Tibial nerve (tissue), 4 donors: ENCODE results near the gene ALKBH7. TPM values are rescaled to one million over a fixed set of nuclear protein-coding genes. Genes with fewer than 3 reads are reported as not detected.

ENCODE experiments used
- DNase-seq, 2 donors: peaks; one replicate each; pipeline ENCODE4 v3.0.0-alpha.2; 2019; ENCODE audit warnings: low spot score in 2 of 2
- H3K27ac ChIP-seq, 4 donors: fragments of 200-600 bp; sonication (generic) in 3 of 4; one replicate each; pipeline ENCODE4 v1.5.1; 2017 to 2019; ENCODE audit warnings: mild to moderate bottlenecking in 1 of 4
- H3K27me3 ChIP-seq, 2 donors: fragments of 200-600 bp; sonication (generic) in 1 of 2; one replicate each; pipeline versions ENCODE4 v1.5.1 to v1.6.0; 2017 to 2019
- H3K36me3 ChIP-seq, 3 donors: fragments of 200-600 bp; sonication (generic); one replicate each; pipeline ENCODE4 v1.5.1; 2018 to 2019
- H3K4me1 ChIP-seq, 4 donors: fragments of 200-600 bp; sonication (generic) in 3 of 4; one replicate each; pipeline ENCODE4 v1.5.1; 2017 to 2019
- H3K4me3 ChIP-seq, 4 donors: fragments of 200-600 bp; sonication (generic) in 3 of 4; one replicate each; pipeline ENCODE4 v1.5.1; 2017 to 2019; ENCODE audit warnings: mild to moderate bottlenecking in 1 of 4, moderate library complexity in 1 of 4
- H3K9me3 ChIP-seq, 4 donors: fragments of 200-600 bp; sonication (generic) in 3 of 4; one replicate each; pipeline ENCODE4 v1.5.1; 2017 to 2019
- EP300 ChIP-seq, 2 donors: sonication (generic); formaldehyde crosslinking; IDR thresholded peaks; one replicate each; pipeline ENCODE4 v1.6.1; 2017; ENCODE audit warnings: antibody characterized with exemption in 2 of 2, mild to moderate bottlenecking in 1 of 2
- POLR2A ChIP-seq, 2 donors: fragments of 450-650 bp; IDR thresholded peaks; one replicate each; pipeline ENCODE4 v1.6.1; 2017; ENCODE audit warnings: antibody characterized with exemption in 2 of 2, mild to moderate bottlenecking in 2 of 2, moderate library complexity in 2 of 2
- whole genome bisulfite sequencing, 2 donors: methylation state at CpG; one replicate each; pipeline ENCODE4 v1.1.5; 2018; 5-methylcytosine and 5-hydroxymethylcytosine counted together
- small RNA-seq: library from RNA; depleted of rRNA; stranded (forward); fragments of <200 nt; gene quantifications from one replicate; pipeline ENCODE3, GENCODE V24; 2016
- total RNA-seq, 4 donors: library from RNA; depleted of rRNA; stranded (reverse); fragments of >200 nt; gene quantifications; one replicate each; pipeline ENCODE4 v1.1.0, GENCODE V29; 2016
- TF ChIP-seq, protein P1 (sequence below), 5 experiments: fragments of 200-600 bp in 3 of 5; fragments of 450-650 bp in 2 of 5; sonication (generic) in 3 of 5; IDR thresholded peaks; one replicate each; pipeline ENCODE4 v1.5.1; 2016 to 2019; ENCODE audit warnings: antibody characterized with exemption in 5 of 5, mild to moderate bottlenecking in 3 of 5, moderate library complexity in 2 of 5

ALKBH7 gene
- total RNA-seq, 4 donors from 2014 or later: 54.0 to 77.6 (median 70.4) TPM

DNA sequence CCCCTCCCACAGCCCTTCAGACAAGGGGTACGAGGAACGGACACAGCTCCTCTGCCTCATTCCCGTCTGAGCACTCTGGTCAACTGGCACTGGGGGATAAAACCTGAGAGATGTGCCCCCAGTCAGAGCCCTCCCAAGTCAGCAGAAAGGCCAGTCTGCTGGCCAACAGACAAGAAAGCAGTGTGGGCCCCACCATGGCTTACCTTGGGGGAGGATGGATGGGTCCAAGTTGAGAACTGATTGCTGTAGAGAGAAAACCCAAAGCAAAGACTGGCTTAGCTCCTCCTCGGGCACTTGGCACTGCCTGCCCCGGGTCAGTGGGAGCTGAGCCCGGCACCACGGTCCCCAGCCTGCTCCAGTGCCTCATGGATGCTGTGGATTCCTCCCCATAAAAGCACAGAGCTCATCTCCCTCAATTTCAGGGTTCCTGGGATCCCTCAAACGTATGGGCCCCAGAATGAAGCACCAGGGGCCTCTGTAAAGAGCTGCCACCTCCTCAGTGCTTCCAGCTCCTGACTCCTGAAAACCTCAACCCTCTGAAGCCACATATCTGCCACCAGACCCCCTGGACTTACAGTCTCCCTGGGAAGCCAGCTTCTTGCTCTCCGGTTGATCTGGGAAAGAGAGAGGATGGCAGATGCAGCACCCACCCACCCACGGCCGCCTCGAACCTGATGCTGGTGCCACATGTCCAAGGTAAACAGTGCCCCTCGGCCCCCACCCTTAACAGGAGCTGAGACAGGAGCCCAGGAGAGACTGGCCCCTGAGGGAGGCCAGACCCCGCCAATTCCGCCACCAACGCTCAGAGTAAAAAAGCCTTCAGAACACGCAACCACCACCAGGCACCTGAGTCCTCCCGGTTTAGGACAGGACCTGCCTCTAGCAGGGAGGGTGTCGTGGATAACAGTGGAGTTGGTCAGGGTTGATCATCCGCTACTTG lies 48.8 kb downstream of the ALKBH7 start:
- WGBS, 2 donors: 66 to 70% methylated on average over 11 to 20 of the region's 20 CpGs

DNA sequence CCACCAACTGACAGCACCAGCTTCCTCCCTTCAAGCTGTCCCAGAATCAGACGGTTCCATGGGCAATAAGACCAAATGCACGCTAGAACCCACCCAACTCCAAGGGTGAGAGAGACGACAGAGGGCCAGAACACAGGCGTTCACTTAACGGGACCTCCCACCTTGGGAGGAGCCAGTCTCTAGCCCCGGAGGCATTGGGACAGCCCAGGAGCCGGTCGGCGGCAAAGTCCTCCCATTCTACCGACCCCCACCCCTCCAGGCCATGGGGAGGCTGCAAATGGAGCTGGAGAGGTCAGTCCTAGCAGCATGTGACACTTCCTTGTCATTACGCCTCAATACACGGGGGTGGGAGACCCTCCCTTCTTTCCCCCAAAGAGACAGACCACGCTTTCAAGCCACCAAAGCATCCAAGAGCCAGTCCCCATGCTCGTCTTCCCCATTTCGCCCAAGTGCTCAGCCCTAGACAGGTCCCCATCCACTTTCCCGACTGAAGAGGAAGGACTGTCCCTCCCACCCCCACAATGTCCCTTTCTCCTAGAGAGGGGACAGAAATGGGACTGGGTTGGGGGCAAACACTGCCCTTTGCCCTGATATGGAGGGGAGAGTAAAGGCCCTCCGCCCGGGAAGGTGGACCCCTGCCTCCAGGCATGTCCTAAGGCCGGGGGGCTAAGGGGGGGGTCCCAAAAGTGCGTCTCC lies 51.1 kb downstream of the ALKBH7 start:
- H3K9me3 ChIP-seq: no peaks in the 10 kb centered on the region
- no peak for DNase-seq
- TF ChIP-seq POLR2A (IDR thresholded peaks at IDR 0.05) (no peak), EP300 (IDR thresholded peaks at IDR 0.05) (no peak)
- TF ChIP-seq, protein P1, sequence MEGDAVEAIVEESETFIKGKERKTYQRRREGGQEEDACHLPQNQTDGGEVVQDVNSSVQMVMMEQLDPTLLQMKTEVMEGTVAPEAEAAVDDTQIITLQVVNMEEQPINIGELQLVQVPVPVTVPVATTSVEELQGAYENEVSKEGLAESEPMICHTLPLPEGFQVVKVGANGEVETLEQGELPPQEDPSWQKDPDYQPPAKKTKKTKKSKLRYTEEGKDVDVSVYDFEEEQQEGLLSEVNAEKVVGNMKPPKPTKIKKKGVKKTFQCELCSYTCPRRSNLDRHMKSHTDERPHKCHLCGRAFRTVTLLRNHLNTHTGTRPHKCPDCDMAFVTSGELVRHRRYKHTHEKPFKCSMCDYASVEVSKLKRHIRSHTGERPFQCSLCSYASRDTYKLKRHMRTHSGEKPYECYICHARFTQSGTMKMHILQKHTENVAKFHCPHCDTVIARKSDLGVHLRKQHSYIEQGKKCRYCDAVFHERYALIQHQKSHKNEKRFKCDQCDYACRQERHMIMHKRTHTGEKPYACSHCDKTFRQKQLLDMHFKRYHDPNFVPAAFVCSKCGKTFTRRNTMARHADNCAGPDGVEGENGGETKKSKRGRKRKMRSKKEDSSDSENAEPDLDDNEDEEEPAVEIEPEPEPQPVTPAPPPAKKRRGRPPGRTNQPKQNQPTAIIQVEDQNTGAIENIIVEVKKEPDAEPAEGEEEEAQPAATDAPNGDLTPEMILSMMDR (IDR thresholded peaks at IDR 0.05): no peak
- peak overlapping the region; percentile 70 to 95 (median 88) for H3K4me3 ChIP-seq
- peaks cover 0 to 56% (median 26%) of the 10 kb centered on the region in 4 donors for H3K4me1 ChIP-seq
- H3K27me3 ChIP-seq: no peaks in the 10 kb centered on the region
- peak overlapping the region; percentile 48 to 91 (median 76) for H3K27ac ChIP-seq
- peaks cover 0 to 35% (median 2%) of the 10 kb centered on the region in 3 donors for H3K36me3 ChIP-seq
- WGBS, 2 donors: 0 to 1% methylated on average over 11 to 19 of the region's 20 CpGs

More for the DNA sequence above, 48.8 kb downstream of the ALKBH7 start:
- Histone ChIP-seq H3K4me1 (peaks cover 0 to 68% (median 26%) of the 10 kb centered on the region in 4 donors), H3K4me3 (no peak overlapping the region), H3K36me3 (peaks cover under 1 to 58% (median 25%) of the 10 kb centered on the region in 3 donors), H3K9me3 (no peaks in the 10 kb centered on the region), H3K27me3 (no peaks in the 10 kb centered on the region), H3K27ac (peak overlapping the region in 1 of 4 donors; percentile 22)
- no peak for TF ChIP-seq POLR2A (IDR thresholded peaks at IDR 0.05)
- TF ChIP-seq EP300 (IDR thresholded peaks at IDR 0.05): no peak
- TF ChIP-seq, protein P1 (IDR thresholded peaks at IDR 0.05): no peak
- DNase-seq: no peak

DNA sequence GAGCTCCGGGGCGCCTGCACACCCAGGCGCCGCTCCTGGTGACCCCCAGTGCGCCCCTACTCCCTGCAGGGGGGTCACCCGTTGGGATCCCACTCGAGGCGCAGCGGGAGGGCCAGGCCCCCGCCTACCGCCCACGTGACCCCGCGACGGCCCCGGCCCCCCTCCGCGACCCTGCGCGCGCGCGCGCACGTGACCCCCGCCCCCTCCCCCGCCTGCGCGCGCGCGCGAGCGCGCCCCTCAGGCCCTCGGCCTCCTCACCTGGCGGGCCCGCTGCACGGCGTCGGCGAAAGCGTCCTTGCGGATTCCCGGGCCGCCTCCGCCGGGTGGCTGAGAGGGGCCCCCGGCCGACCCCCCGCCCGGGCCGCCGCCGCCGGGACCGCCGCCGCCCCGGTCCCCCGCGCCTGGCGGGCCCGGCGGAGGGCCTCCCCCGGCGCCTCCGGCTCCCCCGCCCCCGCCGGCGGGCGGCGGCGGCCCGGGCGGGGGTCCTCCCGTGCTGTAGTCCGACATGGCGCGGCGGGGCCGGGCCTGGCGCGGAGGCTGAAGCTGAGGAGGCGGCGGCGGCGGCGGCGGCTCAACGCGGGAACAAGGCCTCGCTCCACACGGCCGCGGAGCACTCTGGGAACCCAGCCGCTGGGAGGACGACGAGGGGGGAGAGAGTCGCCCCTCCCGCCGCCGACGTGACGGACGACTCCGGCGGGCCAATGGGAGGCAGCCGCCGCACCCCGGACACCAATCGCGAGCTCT lies 51.8 kb downstream of the ALKBH7 start, which contains the start of gene KHSRP:
TSS of gene KHSRP (minus strand) at position 617 of the 744 bp plus-strand sequence. CDS start at position 507, 110 bp downstream.
- peak within 1 kb of the TSS; percentile 70 to 95 (median 88) for H3K4me3 ChIP-seq
- H3K27ac ChIP-seq: peak within 1 kb of the TSS; percentile 78 to 92 (median 88)
- peaks cover 0 to 51% (median 26%) of the 10 kb centered on the region in 4 donors for H3K4me1 ChIP-seq
- H3K27me3 ChIP-seq: no peaks in the 10 kb centered on the region
- H3K9me3 ChIP-seq: no peaks in the 10 kb centered on the region
- 1% methylated on average over 14 to 32 of the region's 114 CpGs for WGBS, 2 donors
- TF ChIP-seq, protein P1 (IDR thresholded peaks at IDR 0.05): no peak
- TF ChIP-seq EP300 (IDR thresholded peaks at IDR 0.05) (peak in 1 of 2 donors; percentile 82), POLR2A (IDR thresholded peaks at IDR 0.05) (peak; percentile 70 to 86)
- peaks cover 0 to 28% (median 0%) of the 10 kb centered on the region in 3 donors for H3K36me3 ChIP-seq
- no peak for DNase-seq

Small RNAs within 50 kb of the gene (small RNA-seq; reads per million reads assigned to genes)
- gene MIR6790 (not detected), gene MIR6885 (not detected)

Other genes starting within 250 kb of the ALKBH7 start
- not detected for gene ACSBG2, start 237.1 kb upstream of the ALKBH7 start, total RNA-seq
- 10 to 100 TPM; 15.1 to 42.0 (median 19.9) TPM for gene MLLT1, start 92.8 kb upstream of the ALKBH7 start, total RNA-seq
- gene ACER1, start 39.2 kb upstream of the ALKBH7 start, total RNA-seq: not detected
- gene CLPP, start 11.3 kb upstream of the ALKBH7 start, total RNA-seq: 10 to 100 TPM; 46.1 to 87.2 (median 67.8) TPM
- 1 to 10 TPM in 3 of 4 donors, under 1 TPM in 1; under 0.01 to 4.3 (median 2.5) TPM for gene PSPN, start 3.1 kb downstream of the ALKBH7 start, total RNA-seq
- 10 to 100 TPM; 29.5 to 50.9 (median 45.1) TPM for gene GTF2F1, start 20.4 kb downstream of the ALKBH7 start, total RNA-seq
- gene KHSRP, start 52.0 kb downstream of the ALKBH7 start, total RNA-seq: 100 to 1,000 TPM in 3 of 4 donors, 10 to 100 TPM in 1; 79.5 to 147 (median 119) TPM
- gene SLC25A41, start 61.0 kb downstream of the ALKBH7 start, total RNA-seq: under 1 TPM in 1 of 4 donors, not detected in 3; 0.63 TPM
- gene SLC25A23, start 87.0 kb downstream of the ALKBH7 start, total RNA-seq: 10 to 100 TPM; 33.2 to 45.6 (median 42.4) TPM
- gene CRB3, start 91.5 kb downstream of the ALKBH7 start, total RNA-seq: not detected
- 1 to 10 TPM; 1.1 to 8.1 (median 2.5) TPM for gene DENND1C, start 109.0 kb downstream of the ALKBH7 start, total RNA-seq
- 10 to 100 TPM; 10.8 to 31.0 (median 22.1) TPM for gene TUBB4A, start 129.5 kb downstream of the ALKBH7 start, total RNA-seq
- 1 to 10 TPM in 2 of 4 donors, under 1 TPM in 1, not detected in 1; 0.66 to 1.3 (median 1.2) TPM for gene TNFSF9, start 158.2 kb downstream of the ALKBH7 start, total RNA-seq
- gene CD70, start 218.4 kb downstream of the ALKBH7 start, total RNA-seq: under 1 TPM in 1 of 4 donors, not detected in 3; 0.87 TPM